22Rv1 (cell line): ENCODE measurements around the gene LRIF1.

ENCODE experiments used
- ZFX ChIP-seq: fragments of 450-650 bp; IDR thresholded peaks from 2 replicates; pipeline ENCODE4 v1.6.1; 2017; ENCODE audit warnings: antibody characterized with exemption, borderline replicate concordance
- TF ChIP-seq, protein P1 (sequence below): fragments of 450-650 bp; IDR thresholded peaks from 2 replicates; pipeline ENCODE4 v1.5.1; 2017; ENCODE audit warnings: mild to moderate bottlenecking

DNA sequence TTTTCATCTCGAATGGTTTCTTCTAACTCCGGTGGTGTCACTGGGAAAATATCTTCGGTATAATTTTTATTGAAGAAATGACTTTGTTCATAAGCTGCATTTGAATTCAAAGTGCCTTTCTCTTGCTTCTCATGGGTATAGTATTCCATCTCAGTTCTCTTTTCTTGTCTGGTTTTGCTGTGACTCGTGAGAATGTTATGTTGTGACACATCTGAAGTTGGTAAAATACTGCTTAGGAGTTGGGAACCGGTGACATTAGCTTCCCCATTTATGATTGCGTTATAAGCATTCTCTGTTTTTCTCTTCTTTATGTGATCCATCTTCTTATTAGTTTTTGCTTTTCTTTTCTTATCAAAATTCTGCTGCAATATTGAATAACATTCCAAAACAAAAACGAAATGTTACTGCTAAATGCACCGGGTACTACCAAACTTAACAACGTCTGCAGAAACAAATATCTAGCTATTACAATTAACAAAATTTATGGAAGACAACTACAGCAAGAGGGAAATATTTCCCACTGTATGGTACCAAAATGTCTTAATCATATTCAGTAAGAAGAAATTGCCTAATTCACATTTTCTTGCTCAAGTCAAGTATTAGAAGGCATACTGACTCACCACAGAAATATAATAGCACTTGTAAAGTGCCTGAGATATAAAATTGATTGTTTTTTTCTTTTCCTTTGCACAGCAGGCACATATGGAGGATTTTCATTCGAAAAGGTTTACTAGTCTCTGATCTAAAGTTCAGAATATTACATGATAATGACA, 15.5 kb downstream of the LRIF1 start:
- TF ChIP-seq, protein P1, sequence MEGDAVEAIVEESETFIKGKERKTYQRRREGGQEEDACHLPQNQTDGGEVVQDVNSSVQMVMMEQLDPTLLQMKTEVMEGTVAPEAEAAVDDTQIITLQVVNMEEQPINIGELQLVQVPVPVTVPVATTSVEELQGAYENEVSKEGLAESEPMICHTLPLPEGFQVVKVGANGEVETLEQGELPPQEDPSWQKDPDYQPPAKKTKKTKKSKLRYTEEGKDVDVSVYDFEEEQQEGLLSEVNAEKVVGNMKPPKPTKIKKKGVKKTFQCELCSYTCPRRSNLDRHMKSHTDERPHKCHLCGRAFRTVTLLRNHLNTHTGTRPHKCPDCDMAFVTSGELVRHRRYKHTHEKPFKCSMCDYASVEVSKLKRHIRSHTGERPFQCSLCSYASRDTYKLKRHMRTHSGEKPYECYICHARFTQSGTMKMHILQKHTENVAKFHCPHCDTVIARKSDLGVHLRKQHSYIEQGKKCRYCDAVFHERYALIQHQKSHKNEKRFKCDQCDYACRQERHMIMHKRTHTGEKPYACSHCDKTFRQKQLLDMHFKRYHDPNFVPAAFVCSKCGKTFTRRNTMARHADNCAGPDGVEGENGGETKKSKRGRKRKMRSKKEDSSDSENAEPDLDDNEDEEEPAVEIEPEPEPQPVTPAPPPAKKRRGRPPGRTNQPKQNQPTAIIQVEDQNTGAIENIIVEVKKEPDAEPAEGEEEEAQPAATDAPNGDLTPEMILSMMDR: no peak
- no peak for TF ChIP-seq ZFX
